RWPE1 (cell line): Measurements from ENCODE around the gene PPDPF.

Experiments used
- CTCF ChIA-PET: fragments of 350-600 bp; sonication (Branson Sonifier 250); formaldehyde crosslinking; extraction: SDS; loops from one replicate; lab custom pipeline; 2021; lab: Yijun Ruan, JAX
- POLR2A ChIA-PET: fragments of 400-600 bp; formaldehyde crosslinking; extraction: SDS; loops from one replicate; lab custom pipeline; 2020; ENCODE audit warnings: antibody characterized with exemption; ENCODE audit not compliant: low non-redundant PET; lab: Yijun Ruan, JAX
- DNase-seq: peaks from one replicate; pipeline ENCODE4 v3.0.0; 2012; ENCODE audit warnings: low spot score
- H3K27ac ChIP-seq: fragments of 450-650 bp; 2 replicates; pipeline ENCODE4 v1.5.1; 2017
- TF ChIP-seq, protein P1 (sequence below): fragments of 450-650 bp; conservative IDR thresholded peaks from 2 replicates; pipeline ENCODE4 v1.5.1; 2017; ENCODE audit warnings: low read depth, mild to moderate bottlenecking

PPDPF gene

GRCh38 chr20:63487116-63487764 lies 33.3 kb upstream of the PPDPF start:
- ChIA-PET POLR2A (no interaction called here), CTCF (interaction anchor here (0.5 to 0.9 kb wide), 2 partner anchors 9 to 28 kb away, joined by 4 to 7 read pairs; no protein-coding TSS in a partner anchor)
- no peak for DNase-seq
- TF ChIP-seq, protein P1, sequence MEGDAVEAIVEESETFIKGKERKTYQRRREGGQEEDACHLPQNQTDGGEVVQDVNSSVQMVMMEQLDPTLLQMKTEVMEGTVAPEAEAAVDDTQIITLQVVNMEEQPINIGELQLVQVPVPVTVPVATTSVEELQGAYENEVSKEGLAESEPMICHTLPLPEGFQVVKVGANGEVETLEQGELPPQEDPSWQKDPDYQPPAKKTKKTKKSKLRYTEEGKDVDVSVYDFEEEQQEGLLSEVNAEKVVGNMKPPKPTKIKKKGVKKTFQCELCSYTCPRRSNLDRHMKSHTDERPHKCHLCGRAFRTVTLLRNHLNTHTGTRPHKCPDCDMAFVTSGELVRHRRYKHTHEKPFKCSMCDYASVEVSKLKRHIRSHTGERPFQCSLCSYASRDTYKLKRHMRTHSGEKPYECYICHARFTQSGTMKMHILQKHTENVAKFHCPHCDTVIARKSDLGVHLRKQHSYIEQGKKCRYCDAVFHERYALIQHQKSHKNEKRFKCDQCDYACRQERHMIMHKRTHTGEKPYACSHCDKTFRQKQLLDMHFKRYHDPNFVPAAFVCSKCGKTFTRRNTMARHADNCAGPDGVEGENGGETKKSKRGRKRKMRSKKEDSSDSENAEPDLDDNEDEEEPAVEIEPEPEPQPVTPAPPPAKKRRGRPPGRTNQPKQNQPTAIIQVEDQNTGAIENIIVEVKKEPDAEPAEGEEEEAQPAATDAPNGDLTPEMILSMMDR = no peak
- no peak overlapping the region for H3K27ac ChIP-seq

- CTCF ChIA-PET = interaction anchor here (0.9 kb wide), 2 partner anchors 9 kb away, joined by 4 to 7 read pairs; no protein-coding TSS in a partner anchor
- TF ChIP-seq, protein P1 = no peak
Measured at GRCh38 chr20:63487781-63488241, 32.8 kb upstream of the PPDPF start.

GRCh38 chr20:63488315-63489251 lies 32.0 kb upstream of the PPDPF start:
- TF ChIP-seq, protein P1 = no peak
- DNase-seq = no peak
- CTCF ChIA-PET = interaction anchor here (0.9 to 1.1 kb wide), 2 partner anchors 8 to 47 kb away, joined by 3 to 4 read pairs; no protein-coding TSS in a partner anchor
- no peak overlapping the region for H3K27ac ChIP-seq
- POLR2A ChIA-PET = interaction anchor here (0.5 kb wide), 1 partner anchor 33 kb away, joined by 10 read pairs; no protein-coding TSS in a partner anchor

More at GRCh38 chr20:63487781-63488241, 32.8 kb upstream of the PPDPF start:
- no peak overlapping the region for H3K27ac ChIP-seq
- no peak for DNase-seq
- POLR2A ChIA-PET = no interaction called here

- CTCF ChIA-PET = interaction anchor here (1.0 kb wide), 1 partner anchor 181 kb away, joined by 3 read pairs; no protein-coding TSS in a partner anchor
- no peak for DNase-seq
- no peak overlapping the region for H3K27ac ChIP-seq
- TF ChIP-seq, protein P1 = no peak
- POLR2A ChIA-PET = no interaction called here
Measured at GRCh38 chr20:63490416-63490815, 30.1 kb upstream of the PPDPF start.

DNA sequence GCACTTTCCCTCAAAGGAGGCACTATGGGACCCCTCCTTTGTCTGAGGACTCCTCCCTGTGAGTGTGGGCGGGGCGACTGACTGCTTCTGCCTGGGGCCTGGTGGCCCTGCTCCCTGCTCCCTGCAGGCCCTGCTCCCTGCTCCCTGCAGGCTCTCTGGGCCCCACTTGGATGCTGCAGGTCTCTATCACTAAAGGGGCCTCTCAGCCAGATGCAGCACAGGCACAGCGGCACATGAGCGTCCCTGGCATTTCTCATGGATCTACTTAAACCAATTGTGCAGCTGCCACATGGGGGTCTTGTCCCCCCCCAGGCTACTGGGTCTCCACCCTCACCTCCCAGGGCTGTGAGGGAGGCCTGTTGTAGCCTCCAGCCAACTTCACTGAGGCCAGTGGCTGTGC lies 29.5 kb upstream of the PPDPF start:
- CTCF ChIA-PET = interaction anchor here (1.0 kb wide), 1 partner anchor 182 kb away, joined by 3 read pairs; no protein-coding TSS in a partner anchor
- H3K27ac ChIP-seq = no peak overlapping the region
- TF ChIP-seq, protein P1 = no peak
- no peak for DNase-seq
- POLR2A ChIA-PET = no interaction called here

GRCh38 chr20:63491635-63492230 lies 28.8 kb upstream of the PPDPF start:
- ChIA-PET CTCF (no interaction called here), POLR2A (no interaction called here)
- no peak for DNase-seq
- TF ChIP-seq, protein P1 = no peak
- H3K27ac ChIP-seq = no peak overlapping the region
